ENCODE data around the gene PRR13. TPM values are rescaled to one million over a fixed set of nuclear protein-coding genes. Genes with fewer than 3 reads are reported as not detected.

Gene PRR13
- total RNA-seq, 3 donors from 2014 or later: 269 to 284 (median 284) TPM

- peaks cover 25% of the 10 kb centered on the region for H3K36me3 Mint-ChIP-seq (ENCODE audit: insufficient read depth)
Observed at GRCh38 chr12:53485955-53486735, 44.6 kb downstream of the PRR13 start.

DNA sequence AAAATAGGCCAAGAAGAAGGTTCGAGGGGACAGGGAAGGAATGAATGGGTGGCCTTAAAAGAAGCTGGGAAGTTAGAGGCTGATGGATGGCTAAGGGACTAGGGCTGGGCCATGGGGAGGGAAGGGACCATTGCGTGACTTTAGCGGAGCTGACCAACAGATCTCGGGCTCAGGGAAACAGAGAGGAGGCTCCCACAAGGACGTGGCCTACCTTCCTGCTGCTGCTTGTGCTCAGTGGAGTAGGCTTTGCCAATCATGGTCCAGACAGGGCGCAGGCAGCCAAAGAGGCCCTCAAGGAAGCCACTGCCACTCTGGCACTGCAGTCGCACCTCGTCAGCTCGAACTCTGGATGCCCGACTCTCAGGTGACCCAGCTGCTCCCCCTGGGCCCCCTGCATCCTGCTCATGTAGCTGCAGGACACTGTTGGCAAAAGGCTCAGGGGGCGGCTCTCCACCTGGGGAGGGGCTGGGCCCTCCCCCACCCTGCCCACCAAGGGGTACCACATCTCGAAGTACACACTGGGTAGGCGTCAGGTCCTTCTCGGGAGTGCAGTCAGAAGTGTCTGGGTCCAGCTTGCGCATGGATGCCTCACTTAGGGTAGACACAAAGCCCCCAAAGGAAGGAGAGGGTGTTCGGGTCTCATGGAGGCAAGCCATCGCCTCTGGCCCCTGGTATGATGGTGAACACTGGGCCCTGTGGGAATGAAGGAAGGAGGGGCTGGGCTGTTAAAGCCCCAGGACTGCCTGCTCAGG lies 45.4 kb downstream of the PRR13 start:
- DNase-seq (no peak), ATAC-seq (no peak)
- H3K9me3 Mint-ChIP-seq: no peaks in the 10 kb centered on the region
- H3K4me1 Mint-ChIP-seq (ENCODE audit: low read depth): no peaks in the 10 kb centered on the region
- no peak overlapping the region for H3K4me3 Mint-ChIP-seq
- H3K27me3 Mint-ChIP-seq (ENCODE audit: low read depth): no peaks in the 10 kb centered on the region
- peaks cover 22% of the 10 kb centered on the region for H3K36me3 Mint-ChIP-seq (ENCODE audit: insufficient read depth)

More at GRCh38 chr12:53485955-53486735, 44.6 kb downstream of the PRR13 start:
- H3K4me3 Mint-ChIP-seq: no peak overlapping the region
- H3K9me3 Mint-ChIP-seq: no peaks in the 10 kb centered on the region
- H3K4me1 Mint-ChIP-seq (ENCODE audit: low read depth): no peaks in the 10 kb centered on the region
- ATAC-seq (no peak), DNase-seq (no peak)
- H3K27me3 Mint-ChIP-seq (ENCODE audit: low read depth): no peaks in the 10 kb centered on the region

DNA sequence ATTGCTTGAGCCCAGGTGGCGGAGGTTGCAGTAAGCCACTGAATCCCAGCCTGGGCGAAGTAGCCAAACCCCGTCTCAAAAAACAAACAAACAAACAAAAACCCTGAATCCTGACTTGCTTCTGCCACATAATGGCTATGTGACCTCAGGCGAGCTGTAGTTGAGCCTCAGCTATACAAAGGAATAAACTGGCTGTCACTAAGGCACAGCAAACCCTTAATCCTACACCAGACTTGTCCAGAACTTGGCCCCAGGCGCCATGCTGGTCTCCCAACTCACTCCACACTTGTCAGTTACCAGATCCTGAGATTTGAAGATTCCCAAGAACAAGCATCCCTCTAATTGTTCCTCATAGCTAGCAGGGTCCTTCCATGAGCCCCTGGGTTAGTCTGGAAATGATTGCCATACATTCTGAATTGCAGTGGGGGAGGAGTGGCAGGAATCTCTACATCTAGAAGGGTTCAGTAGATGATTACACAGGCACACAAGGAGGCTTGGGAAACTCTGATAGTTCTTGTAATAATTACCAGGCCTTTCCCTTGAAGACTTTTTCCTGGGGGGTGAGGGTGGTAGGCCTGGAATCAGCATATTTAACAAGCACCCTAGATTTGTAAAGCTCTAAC lies 47.8 kb downstream of the PRR13 start:
- Mint-ChIP-seq H3K27me3 (ENCODE audit: low read depth) (no peaks in the 10 kb centered on the region), H3K4me1 (ENCODE audit: low read depth) (peaks cover 19% of the 10 kb centered on the region), H3K4me3 (no peak overlapping the region), H3K9me3 (no peaks in the 10 kb centered on the region), H3K36me3 (ENCODE audit: insufficient read depth) (peaks cover 10% of the 10 kb centered on the region)
- ATAC-seq (no peak), DNase-seq (no peak)

DNA sequence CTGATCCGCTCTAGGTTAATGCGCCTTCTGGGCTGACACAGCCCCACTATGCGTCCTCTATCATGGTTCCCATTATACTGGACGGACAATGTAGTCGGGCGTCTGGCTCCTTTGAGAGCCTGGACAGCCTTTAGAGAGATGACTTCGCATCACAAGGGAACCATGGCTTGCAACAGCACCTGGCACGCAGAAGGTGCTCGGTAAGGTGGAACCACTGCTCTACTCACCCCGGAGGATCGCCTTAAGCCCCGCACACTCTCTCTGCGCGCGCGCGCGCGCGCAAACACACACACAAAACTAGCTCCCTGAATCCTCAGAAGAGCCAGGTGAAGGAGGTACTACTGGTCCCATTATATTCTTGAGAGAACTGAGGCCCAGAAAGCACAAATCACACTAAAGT lies 50.7 kb downstream of the PRR13 start:
- H3K9me3 Mint-ChIP-seq: no peaks in the 10 kb centered on the region
- ATAC-seq (no peak), DNase-seq (no peak)
- H3K4me3 Mint-ChIP-seq: peak overlapping the region; percentile 88
- peaks cover 3% of the 10 kb centered on the region for H3K36me3 Mint-ChIP-seq (ENCODE audit: insufficient read depth)
- no peaks in the 10 kb centered on the region for H3K27me3 Mint-ChIP-seq (ENCODE audit: low read depth)
- peaks cover 25% of the 10 kb centered on the region for H3K4me1 Mint-ChIP-seq (ENCODE audit: low read depth)

DNA sequence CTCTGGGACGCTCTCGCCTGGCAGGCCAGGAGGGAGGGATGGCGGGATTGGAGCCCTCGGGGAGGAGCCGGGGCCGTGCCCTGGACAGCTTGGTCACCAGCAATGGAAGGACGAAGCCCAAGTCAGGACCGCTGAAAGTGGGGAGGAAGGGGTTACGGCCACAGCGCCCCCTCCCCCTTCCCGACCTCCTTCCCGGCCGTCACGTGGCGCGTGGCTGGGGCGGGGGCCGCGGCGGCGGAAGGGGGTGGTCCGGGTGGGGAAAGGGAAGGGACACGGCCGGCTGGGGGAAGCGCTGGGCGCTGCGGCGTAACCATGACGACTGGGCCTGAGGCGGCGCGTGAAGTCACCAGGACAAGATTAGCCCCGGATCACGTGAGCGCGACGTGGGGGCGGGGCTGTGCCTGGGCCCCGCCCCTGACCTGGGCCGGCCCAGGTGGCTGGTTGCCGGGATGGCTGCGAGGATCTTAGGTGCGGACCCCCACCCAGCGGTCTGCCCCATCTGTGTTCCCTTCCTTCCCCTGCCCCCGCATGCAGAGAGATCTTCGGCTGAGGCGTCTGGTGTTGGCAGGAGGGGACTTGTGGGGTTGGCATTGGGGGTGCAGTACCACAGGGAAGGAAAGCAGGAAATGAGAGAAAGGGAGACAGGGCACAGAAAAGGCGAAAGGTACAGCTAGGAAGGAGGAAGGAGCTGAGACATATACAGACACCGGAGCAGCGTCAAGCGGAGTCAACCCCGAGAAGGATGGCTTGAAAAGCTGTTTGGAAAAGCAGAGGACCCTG lies 51.5 kb downstream of the PRR13 start:
- DNase-seq: peak; percentile 80
- ATAC-seq: peak; percentile 96
- no peaks in the 10 kb centered on the region for H3K27me3 Mint-ChIP-seq (ENCODE audit: low read depth)
- no peaks in the 10 kb centered on the region for H3K9me3 Mint-ChIP-seq
- peak overlapping the region; percentile 88 for H3K4me3 Mint-ChIP-seq
- peaks cover 29% of the 10 kb centered on the region for H3K4me1 Mint-ChIP-seq (ENCODE audit: low read depth)
- H3K36me3 Mint-ChIP-seq (ENCODE audit: insufficient read depth): no peaks in the 10 kb centered on the region

GRCh38 chr12:53493610-53494391 lies 52.3 kb downstream of the PRR13 start:
- Mint-ChIP-seq H3K4me1 (ENCODE audit: low read depth) (peaks cover 35% of the 10 kb centered on the region), H3K9me3 (no peaks in the 10 kb centered on the region), H3K4me3 (peak overlapping the region; percentile 88), H3K27me3 (ENCODE audit: low read depth) (no peaks in the 10 kb centered on the region), H3K36me3 (ENCODE audit: insufficient read depth) (no peaks in the 10 kb centered on the region)
- DNase-seq: no peak
- no peak for ATAC-seq

Other genes with a start within 250 kb of the PRR13 start
- gene ITGB7, start 234.5 kb upstream of the PRR13 start, total RNA-seq: 100 to 1,000 TPM in 2 of 3 donors, 10 to 100 TPM in 1; 82.1 to 140 (median 124) TPM
- gene RARG, start 209.5 kb upstream of the PRR13 start, total RNA-seq: 10 to 100 TPM; 34.4 to 38.4 (median 38.0) TPM
- 10 to 100 TPM; 19.9 to 21.9 (median 20.0) TPM for gene ESPL1, start 173.4 kb upstream of the PRR13 start, total RNA-seq
- gene PFDN5, start 146.2 kb upstream of the PRR13 start, total RNA-seq: 100 to 1,000 TPM; 393 to 403 (median 400) TPM
- gene MYG1, start 142.0 kb upstream of the PRR13 start, total RNA-seq: 100 to 1,000 TPM; 121 to 149 (median 128) TPM
- gene AAAS, start 120.1 kb upstream of the PRR13 start, total RNA-seq: 10 to 100 TPM; 84.6 to 95.9 (median 91.2) TPM
- gene SP7, start 105.4 kb upstream of the PRR13 start, total RNA-seq: not detected
- gene SP1, start 61.6 kb upstream of the PRR13 start, total RNA-seq: 10 to 100 TPM; 61.9 to 64.6 (median 63.5) TPM
- not detected for gene AMHR2, start 17.9 kb upstream of the PRR13 start, total RNA-seq
- gene PCBP2, start 10.4 kb downstream of the PRR13 start, total RNA-seq: 1,000 to 10,000 TPM; 1,031 to 1,084 (median 1,084) TPM
- gene MAP3K12, start 57.7 kb downstream of the PRR13 start, total RNA-seq: 1 to 10 TPM; 6.5 to 8.4 (median 7.7) TPM
- 10 to 100 TPM; 62.6 to 71.4 (median 64.3) TPM for gene TARBP2, start 59.5 kb downstream of the PRR13 start, total RNA-seq
- not detected for gene NPFF, start 65.8 kb downstream of the PRR13 start, total RNA-seq
- 10 to 100 TPM; 19.2 to 23.2 (median 20.9) TPM for gene ATF7, start 184.6 kb downstream of the PRR13 start, total RNA-seq
- 100 to 1,000 TPM; 338 to 364 (median 342) TPM for gene ATP5MC2, start 234.3 kb downstream of the PRR13 start, total RNA-seq

All from activated T-cell treated with anti-CD3 and anti-CD28 coated beads, Interleukin-2, amount 50 U/mL, for 4 hours (primary cell).